K562 (cell line): ENCODE measurements around the gene PPP3CA. TPM values are rescaled to one million over a fixed set of nuclear protein-coding genes. Genes with fewer than 3 reads are reported as not detected.

Experiments used
- CHD1 ChIP-seq: fragments of 200-600 bp; sonication (generic); IDR thresholded peaks from one replicate; pipeline ENCODE4 v1.6.1; 2012; ENCODE audit warnings: mild to moderate bottlenecking, moderate library complexity, low read length, inconsistent platforms
- CXXC5 ChIP-seq: fragments of 250-450 bp; sonication (Bioruptor Pico); IDR thresholded peaks from 2 replicates; pipeline ENCODE4 v1.8.0; 2022; ENCODE audit warnings: inconsistent platforms, mild to moderate bottlenecking, moderate library complexity
- DEAF1 ChIP-seq: fragments of 450-650 bp; formaldehyde crosslinking; IDR thresholded peaks from 2 replicates; pipeline ENCODE4 v1.4.0; 2020; ENCODE audit warnings: mild to moderate bottlenecking, moderate library complexity
- FOXM1 ChIP-seq, 2 experiments: fragments of 450-650 bp in 1 of 2; sonication (generic) in 1 of 2; formaldehyde crosslinking in 1 of 2; IDR thresholded peaks; 2 replicates each; pipeline versions ENCODE4 v1.6.1 to v1.9.0; 2017 to 2022; ENCODE audit warnings: low read depth in 2 of 2, mild to moderate bottlenecking in 2 of 2, missing genetic modification reagents in 1 of 2, moderate library complexity in 1 of 2
- GTF2E2 ChIP-seq: fragments of 200-800 bp; sonication (Bioruptor generic); IDR thresholded peaks from 2 replicates; pipeline ENCODE4 v1.6.1; 2016; ENCODE audit warnings: missing genetic modification characterization, missing compliant biosample characterization
- HMGN3 ChIP-seq: IDR thresholded peaks from 2 replicates; pipeline ENCODE4 v1.6.1; 2011; ENCODE audit warnings: borderline replicate concordance, low read depth, mild to moderate bottlenecking, mixed read lengths, low read length; ENCODE audit not compliant: insufficient read length; ENCODE audit errors: extremely low read depth
- KDM5B ChIP-seq: fragments of 200-600 bp; sonication (generic); IDR thresholded peaks from 2 replicates; pipeline ENCODE4 v1.6.1; 2012; ENCODE audit warnings: low read depth, mild to moderate bottlenecking, moderate library complexity, low read length, control low read depth, inconsistent platforms; ENCODE audit not compliant: insufficient replicate concordance
- MYNN ChIP-seq, 2 experiments: sonication (generic); formaldehyde crosslinking in 1 of 2; IDR thresholded peaks; 2 replicates each; pipeline versions ENCODE4 v1.5.0 to v1.6.1; 2016 to 2020; ENCODE audit warnings: antibody characterized with exemption in 1 of 2, missing genetic modification reagents in 1 of 2
- POLR2G ChIP-seq: fragments of 200-400 bp; formaldehyde crosslinking; IDR thresholded peaks from 2 replicates; pipeline ENCODE4 v1.6.1; 2017; ENCODE audit warnings: low read depth, mild to moderate bottlenecking, antibody characterized with exemption, low read length, moderate library complexity
- RBBP5 ChIP-seq: fragments of 200-600 bp; sonication (generic); IDR thresholded peaks from 2 replicates; pipeline ENCODE4 v1.6.1; 2012; ENCODE audit warnings: borderline replicate concordance, mild to moderate bottlenecking, low read length, control low read depth, inconsistent platforms; ENCODE audit not compliant: insufficient read depth, poor library complexity, severe bottlenecking
- SAFB2 ChIP-seq: fragments of 200-400 bp; formaldehyde crosslinking; IDR thresholded peaks from 2 replicates; pipeline ENCODE4 v1.6.1; 2018; ENCODE audit warnings: borderline replicate concordance, low read length, low read depth, moderate library complexity; ENCODE audit not compliant: severe bottlenecking
- TCF3 ChIP-seq: sonication (generic); formaldehyde crosslinking; IDR thresholded peaks from 2 replicates; pipeline ENCODE4 v1.4.0; 2020; ENCODE audit warnings: mild to moderate bottlenecking, missing genetic modification reagents
- YY1 ChIP-seq, 3 experiments: IDR thresholded peaks; 2 replicates each; pipeline ENCODE4 v1.6.1; 2011; ENCODE audit warnings: low read length in 2 of 3, mild to moderate bottlenecking in 2 of 3, moderate library complexity in 2 of 3, borderline replicate concordance in 1 of 3, control low read depth in 1 of 3, low read depth in 1 of 3; ENCODE audit not compliant: insufficient read depth in 3 of 3, insufficient replicate concordance in 2 of 3, control insufficient read depth in 1 of 3, insufficient read length in 1 of 3; ENCODE audit errors: extremely low read depth in 1 of 3
- polyA plus RNA-seq, 8 experiments: library from polyadenylated mRNA; depleted of rRNA in 4 of 8; stranded (reverse) in 5 of 8; unstranded in 3 of 8; fragments of >200 nt; fragmentation: Nextera tagmentation in 2 of 8; fragmentation: Illumina TruSeq in 1 of 8; extraction: Ambion mirVana in 2 of 8; extraction: Trizol in 1 of 8; gene quantifications; 2 replicates each; pipeline versions ENCODE4 v1.2.1 to v1.2.3, GENCODE V29; 2011 to 2014; ENCODE audit warnings: inconsistent platforms in 1 of 8, missing spikeins in 1 of 8
- total RNA-seq, 7 experiments: library from RNA; depleted of rRNA in 6 of 7; stranded (reverse); fragments of >200 nt in 6 of 7; fragmentation: Illumina TruSeq in 2 of 7; extraction: Trizol in 2 of 7; gene quantifications; 2 replicates each; pipeline versions ENCODE4 v1.2.1 to v1.2.3, GENCODE V29; 2011 to 2021; ENCODE audit warnings: low replicate concordance in 1 of 7
- TF ChIP-seq, protein P1 (sequence below): fragments of 250-450 bp; sonication (Bioruptor Pico); IDR thresholded peaks from 2 replicates; pipeline ENCODE4 v1.5.0; 2021; ENCODE audit warnings: mild to moderate bottlenecking, borderline replicate concordance

PPP3CA gene
- total and polyA plus RNA-seq, 9 of the 15 experiments (the other 6 are each of a cell fraction or from before 2014, with no cell fraction given) = 0.94 to 3.2 (median 1.6) TPM

DNA sequence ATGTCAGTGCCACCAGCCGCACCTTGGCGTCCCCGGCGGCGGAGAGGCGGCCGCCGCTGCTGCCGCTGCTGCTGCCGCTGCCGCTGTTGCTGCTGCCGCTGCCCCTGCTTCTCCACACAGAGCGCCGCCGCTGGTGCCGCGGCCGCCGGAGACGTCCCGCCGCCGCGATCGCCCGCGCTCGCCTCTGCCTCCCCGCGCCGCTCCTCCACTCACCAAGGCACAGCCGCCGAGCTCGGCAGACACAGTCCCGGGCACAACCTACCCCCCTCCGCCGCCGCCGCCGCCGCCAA, at the start of gene PPP3CA (continued):
- TF ChIP-seq TCF3 (no peak), FOXM1 (IDR thresholded peaks at IDR 0.05; ENCODE audit: low read depth) (no peak), FOXM1 (CRISPR knock-in tag; IDR thresholded peaks at IDR 0.05; ENCODE audit: low read depth) (peak; percentile 0; the same call in 1 of the 2 replicates), DEAF1 (no peak), SAFB2 (no peak), CXXC5 (CRISPR knock-in tag) (peak; percentile 29; the same call in 1 of the 2 replicates), KDM5B (peak; percentile 0), GTF2E2 (no peak), MYNN (IDR thresholded peaks at IDR 0.05) (no peak), MYNN (CRISPR knock-in tag; IDR thresholded peaks at IDR 0.05) (no peak), HMGN3 (peak; percentile 23), RBBP5 (peak; percentile 37), POLR2G (peak; percentile 34; the same call in 1 of the 2 replicates), CHD1 (no peak), YY1 (IDR thresholded peaks at IDR 0.05; ENCODE audit: borderline replicate concordance in 1 of 3, control insufficient read depth in 1 of 3, extremely low read depth in 1 of 3, insufficient read depth in 3 of 3, insufficient read length in 1 of 3, insufficient replicate concordance in 2 of 3, low read depth in 1 of 3, low read length in 2 of 3) (peak in 1 of 3 experiments; percentile 8)
- TF ChIP-seq, protein P1, sequence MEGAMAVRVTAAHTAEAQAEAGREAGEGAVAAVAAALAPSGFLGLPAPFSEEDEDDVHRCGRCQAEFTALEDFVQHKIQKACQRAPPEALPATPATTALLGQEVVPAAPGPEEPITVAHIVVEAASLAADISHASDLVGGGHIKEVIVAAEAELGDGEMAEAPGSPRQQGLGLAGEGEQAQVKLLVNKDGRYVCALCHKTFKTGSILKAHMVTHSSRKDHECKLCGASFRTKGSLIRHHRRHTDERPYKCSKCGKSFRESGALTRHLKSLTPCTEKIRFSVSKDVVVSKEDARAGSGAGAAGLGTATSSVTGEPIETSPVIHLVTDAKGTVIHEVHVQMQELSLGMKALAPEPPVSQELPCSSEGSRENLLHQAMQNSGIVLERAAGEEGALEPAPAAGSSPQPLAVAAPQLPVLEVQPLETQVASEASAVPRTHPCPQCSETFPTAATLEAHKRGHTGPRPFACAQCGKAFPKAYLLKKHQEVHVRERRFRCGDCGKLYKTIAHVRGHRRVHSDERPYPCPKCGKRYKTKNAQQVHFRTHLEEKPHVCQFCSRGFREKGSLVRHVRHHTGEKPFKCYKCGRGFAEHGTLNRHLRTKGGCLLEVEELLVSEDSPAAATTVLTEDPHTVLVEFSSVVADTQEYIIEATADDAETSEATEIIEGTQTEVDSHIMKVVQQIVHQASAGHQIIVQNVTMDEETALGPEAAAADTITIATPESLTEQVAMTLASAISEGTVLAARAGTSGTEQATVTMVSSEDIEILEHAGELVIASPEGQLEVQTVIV (CRISPR knock-in tag) = no peak
- TF ChIP-seq, all 486 proteins: peak for 14
